ENCODE results near the gene PDE1A.

Gene PDE1A

GRCh38 chr2:182375862-182376261 lies 51.0 kb downstream of the PDE1A start:
- no peak overlapping the region for H3K27ac ChIP-seq
- TF ChIP-seq CTCF (IDR thresholded peaks at IDR 0.05) = no peak
- H3K36me3 ChIP-seq (ENCODE audit: control insufficient read depth, insufficient read depth, low read length) = no peaks in the 10 kb centered on the region
- H3K9ac ChIP-seq = no peak overlapping the region
- H3K79me2 ChIP-seq = no peaks in the 10 kb centered on the region
- no peaks in the 10 kb centered on the region for H3K4me1 ChIP-seq
- H3K9me3 ChIP-seq (ENCODE audit: control insufficient read depth, low read length) = no peaks in the 10 kb centered on the region
- no peak overlapping the region for H2AFZ ChIP-seq
- H3K4me2 ChIP-seq (ENCODE audit: low read length) = no peak overlapping the region
- no peak overlapping the region for H3K4me3 ChIP-seq (ENCODE audit: low read depth, low read length)
- no peaks in the 10 kb centered on the region for H3K27me3 ChIP-seq (ENCODE audit: control insufficient read depth, insufficient read depth, low read length)

DNA sequence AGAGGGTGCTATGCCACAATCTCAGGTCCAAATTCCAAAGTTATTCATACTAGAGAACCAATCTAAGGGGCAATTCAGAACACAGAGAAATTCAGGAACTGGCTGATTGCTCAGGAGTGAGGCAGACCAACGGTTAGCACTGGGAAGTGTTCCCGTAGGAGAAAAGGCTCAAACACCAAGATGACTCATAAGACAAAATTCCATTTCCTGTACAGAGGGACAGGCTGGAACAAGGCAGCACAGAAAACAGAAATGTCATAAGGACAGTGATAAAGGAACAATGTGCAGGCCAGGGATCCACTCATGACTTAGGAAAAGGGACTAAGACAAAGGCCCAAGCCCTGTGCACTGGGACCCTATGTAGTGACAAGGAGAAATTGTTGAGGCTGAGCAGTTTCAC lies 54.2 kb downstream of the PDE1A start:
- Histone ChIP-seq H3K36me3 (ENCODE audit: control insufficient read depth, insufficient read depth, low read length) (no peaks in the 10 kb centered on the region), H3K4me2 (ENCODE audit: low read length) (no peak overlapping the region), H3K27me3 (ENCODE audit: control insufficient read depth, insufficient read depth, low read length) (no peaks in the 10 kb centered on the region), H2AFZ (no peak overlapping the region), H3K9ac (no peak overlapping the region), H3K79me2 (no peaks in the 10 kb centered on the region), H3K4me3 (ENCODE audit: low read depth, low read length) (no peak overlapping the region), H3K27ac (no peak overlapping the region), H3K9me3 (ENCODE audit: control insufficient read depth, low read length) (no peaks in the 10 kb centered on the region), H3K4me1 (no peaks in the 10 kb centered on the region)
- TF ChIP-seq CTCF (IDR thresholded peaks at IDR 0.05) = no peak

DNA sequence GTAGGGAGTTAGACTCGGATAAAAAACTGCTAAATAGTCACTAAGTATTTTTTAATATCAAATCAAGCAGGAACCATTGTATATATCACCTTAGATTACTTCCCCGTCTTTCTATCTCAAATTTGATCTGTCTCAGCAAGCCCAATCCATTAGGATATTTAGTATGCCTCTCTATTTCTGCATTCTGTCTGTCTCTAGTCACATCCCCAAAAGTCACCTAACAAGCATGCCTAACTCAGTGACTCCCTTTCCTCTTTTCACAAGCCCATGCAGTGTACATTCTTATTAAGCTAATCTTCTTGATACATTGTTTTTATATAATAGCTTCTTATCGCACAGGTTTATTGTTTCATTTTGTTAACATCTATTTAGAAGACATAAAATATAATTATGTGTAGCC lies 57.8 kb downstream of the PDE1A start:
- Histone ChIP-seq H3K9ac (no peak overlapping the region), H3K4me3 (ENCODE audit: low read depth, low read length) (no peak overlapping the region), H3K27me3 (ENCODE audit: control insufficient read depth, insufficient read depth, low read length) (no peaks in the 10 kb centered on the region), H3K4me1 (no peaks in the 10 kb centered on the region), H3K9me3 (ENCODE audit: control insufficient read depth, low read length) (no peaks in the 10 kb centered on the region), H3K4me2 (ENCODE audit: low read length) (no peak overlapping the region), H3K36me3 (ENCODE audit: control insufficient read depth, insufficient read depth, low read length) (no peaks in the 10 kb centered on the region), H2AFZ (no peak overlapping the region), H3K79me2 (no peaks in the 10 kb centered on the region), H3K27ac (no peak overlapping the region)
- no peak for TF ChIP-seq CTCF (IDR thresholded peaks at IDR 0.05)

DNA sequence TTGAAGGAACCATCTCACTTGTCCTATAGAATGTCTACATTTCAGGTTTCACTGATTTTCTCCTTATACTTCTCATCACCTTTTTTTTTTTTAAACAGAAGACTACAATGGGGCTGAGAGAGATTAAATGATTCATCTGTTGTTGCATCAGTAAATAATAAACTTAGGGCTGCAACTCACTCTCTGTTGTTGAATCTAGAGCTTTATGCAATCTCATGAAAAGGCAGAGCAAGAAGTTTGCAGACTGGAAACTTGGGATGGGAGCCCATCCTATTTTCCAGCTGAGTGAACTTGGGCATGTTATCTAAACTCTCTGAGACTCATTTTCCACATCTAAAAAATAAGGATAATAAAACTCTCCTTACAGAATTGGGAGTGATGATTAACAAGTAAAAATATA lies 58.4 kb downstream of the PDE1A start:
- H3K27me3 ChIP-seq (ENCODE audit: control insufficient read depth, insufficient read depth, low read length) = no peaks in the 10 kb centered on the region
- no peak overlapping the region for H3K4me2 ChIP-seq (ENCODE audit: low read length)
- no peak for TF ChIP-seq CTCF (IDR thresholded peaks at IDR 0.05)
- no peak overlapping the region for H3K9ac ChIP-seq
- H3K36me3 ChIP-seq (ENCODE audit: control insufficient read depth, insufficient read depth, low read length) = no peaks in the 10 kb centered on the region
- H2AFZ ChIP-seq = no peak overlapping the region
- no peak overlapping the region for H3K4me3 ChIP-seq (ENCODE audit: low read depth, low read length)
- no peak overlapping the region for H3K27ac ChIP-seq
- no peaks in the 10 kb centered on the region for H3K4me1 ChIP-seq
- no peaks in the 10 kb centered on the region for H3K79me2 ChIP-seq
- no peaks in the 10 kb centered on the region for H3K9me3 ChIP-seq (ENCODE audit: control insufficient read depth, low read length)

DNA sequence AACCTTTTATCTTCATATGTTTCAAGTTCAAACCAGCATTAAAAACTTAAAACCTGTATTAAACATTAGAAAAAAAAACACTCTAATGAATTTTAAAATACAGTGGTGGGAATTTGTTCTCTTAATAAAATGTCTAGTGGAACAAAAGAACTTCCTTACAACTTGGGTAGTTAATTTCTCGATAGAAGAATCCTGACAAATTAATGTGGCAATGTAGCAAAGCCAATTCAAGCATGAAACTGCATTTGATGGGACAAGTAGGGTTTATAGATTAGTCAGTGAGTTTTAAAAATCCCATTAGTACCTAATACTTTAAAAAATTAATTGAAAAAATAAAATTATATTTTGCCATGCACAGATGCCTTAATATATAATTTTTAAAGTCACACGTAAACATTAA lies 59.4 kb downstream of the PDE1A start:
- Histone ChIP-seq H3K36me3 (ENCODE audit: control insufficient read depth, insufficient read depth, low read length) (no peaks in the 10 kb centered on the region), H3K4me2 (ENCODE audit: low read length) (no peak overlapping the region), H3K4me1 (no peaks in the 10 kb centered on the region), H3K27ac (no peak overlapping the region), H3K4me3 (ENCODE audit: low read depth, low read length) (no peak overlapping the region), H2AFZ (no peak overlapping the region), H3K9me3 (ENCODE audit: control insufficient read depth, low read length) (no peaks in the 10 kb centered on the region), H3K9ac (no peak overlapping the region), H3K27me3 (ENCODE audit: control insufficient read depth, insufficient read depth, low read length) (no peaks in the 10 kb centered on the region), H3K79me2 (no peaks in the 10 kb centered on the region)
- no peak for TF ChIP-seq CTCF (IDR thresholded peaks at IDR 0.05)

Measured in parathyroid adenoma (tissue), 2 donors.